Measurements from ENCODE around the gene ARHGAP40. TPM values are rescaled to one million over a fixed set of nuclear protein-coding genes. Genes with fewer than 3 reads are reported as not detected.

The ARHGAP40 gene
- total RNA-seq, 2 experiments from 2014 or later = not detected

DNA sequence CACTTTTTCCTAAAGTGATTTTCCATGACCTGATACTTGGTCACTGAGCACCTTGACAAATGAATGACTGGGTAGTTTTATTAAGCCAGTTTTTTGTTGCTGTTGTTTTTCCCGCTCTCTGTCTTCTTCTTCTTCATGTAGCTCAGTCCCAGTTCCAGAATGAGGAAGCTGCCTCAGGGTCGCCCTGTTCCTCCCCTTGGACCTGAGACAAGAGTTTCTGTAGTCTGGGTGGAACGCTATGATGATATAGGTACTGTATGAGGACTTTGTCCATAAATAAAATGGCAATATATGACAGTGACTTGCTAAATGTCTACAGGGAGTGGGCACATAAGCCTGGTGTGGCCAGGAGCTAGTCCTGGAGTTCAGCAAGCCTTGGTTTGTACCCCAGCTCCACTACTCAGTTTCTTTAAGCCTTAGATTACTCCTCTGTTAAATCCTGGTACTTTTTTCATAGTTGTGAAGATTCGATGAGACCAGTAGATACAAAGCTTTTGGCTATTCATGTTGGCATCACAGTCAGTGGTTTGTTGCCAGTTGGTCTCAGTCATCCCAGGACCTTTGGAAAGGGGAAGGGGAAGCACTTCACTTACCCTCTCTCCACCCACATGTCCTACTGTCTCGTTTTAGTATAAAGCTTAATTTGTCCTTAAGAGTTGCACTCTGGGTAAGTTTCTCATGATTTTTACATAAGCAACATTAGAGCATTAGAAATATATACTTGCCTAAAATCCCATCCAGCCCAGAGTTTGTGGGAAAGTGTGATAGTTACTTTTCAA is 31.7 kb upstream of the ARHGAP40 start:
- H3K36me3 ChIP-seq (ENCODE audit: insufficient read depth, low read length) = peaks cover 83% of the 10 kb centered on the region
- ATAC-seq (ENCODE audit: poor library complexity) = no peak
- no peaks in the 10 kb centered on the region for H3K27me3 Mint-ChIP-seq

DNA sequence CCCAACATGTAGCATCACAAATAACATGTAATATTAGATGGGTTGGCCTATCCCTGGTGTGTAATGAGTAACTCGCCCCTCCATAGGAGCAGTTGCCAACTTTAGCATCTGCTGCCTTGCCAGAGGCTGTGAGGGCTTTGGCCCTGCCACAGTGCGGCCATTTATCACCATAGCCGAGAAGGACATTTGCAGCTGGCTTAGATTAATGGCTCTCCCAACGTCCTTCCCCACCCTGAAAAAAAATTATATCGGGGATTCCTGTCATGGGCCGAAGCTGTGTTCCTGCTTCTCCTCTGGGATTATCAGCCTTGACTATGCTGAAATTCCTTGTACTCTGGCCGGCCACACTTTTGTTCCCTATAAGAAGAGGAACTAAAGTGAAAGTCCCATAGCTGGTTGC is 28.2 kb upstream of the ARHGAP40 start:
- Histone ChIP-seq H3K4me3 (ENCODE audit: low read length) (no peak overlapping the region), H3K9me3 (ENCODE audit: control insufficient read depth in 1 of 2, insufficient read depth in 1 of 2, low read length in 2 of 2) (no peaks in the 10 kb centered on the region), H3K4me1 (ENCODE audit: insufficient read depth, low read length) (no peaks in the 10 kb centered on the region), H3K27ac (ENCODE audit: low read depth in 1 of 2, low read length in 2 of 2) (no peak overlapping the region), H3K36me3 (ENCODE audit: insufficient read depth, low read length) (peaks cover 55% of the 10 kb centered on the region), H3K27me3 (ENCODE audit: control insufficient read depth in 1 of 2, insufficient read depth in 2 of 2, low read length in 2 of 2) (no peaks in the 10 kb centered on the region)
- CTCF ChIA-PET = no interaction called here
- Mint-ChIP-seq H3K4me3 (no peak overlapping the region), H3K4me1 (ENCODE audit: low read depth) (no peaks in the 10 kb centered on the region), H3K27me3 (no peaks in the 10 kb centered on the region), H3K36me3 (ENCODE audit: low read depth) (peaks cover 75% of the 10 kb centered on the region), H3K27ac (no peak overlapping the region), H3K9me3 (no peaks in the 10 kb centered on the region)
- DNase-seq (no peak), ATAC-seq (ENCODE audit: poor library complexity) (no peak)
- POLR2A ChIA-PET = no interaction called here
- TF ChIP-seq CTCF (IDR thresholded peaks at IDR 0.05) = no peak
- intact Hi-C loops (cut with DNase I, micrococcal nuclease) = no loop called here

More for the DNA sequence above, 31.7 kb upstream of the ARHGAP40 start:
- H3K36me3 Mint-ChIP-seq (ENCODE audit: low read depth) = peaks cover 86% of the 10 kb centered on the region
- no peak overlapping the region for H3K4me3 ChIP-seq (ENCODE audit: low read length)
- H3K9me3 ChIP-seq (ENCODE audit: control insufficient read depth in 1 of 2, insufficient read depth in 1 of 2, low read length in 2 of 2) = no peaks in the 10 kb centered on the region
- intact Hi-C loops (cut with DNase I, micrococcal nuclease) = no loop called here
- H3K27ac Mint-ChIP-seq = no peak overlapping the region
- no peak for DNase-seq
- no peak overlapping the region for H3K4me3 Mint-ChIP-seq
- ChIA-PET CTCF (interaction anchor here (0.8 kb wide), 1 partner anchor 16 kb away, joined by 3 read pairs; no protein-coding TSS in a partner anchor), POLR2A (interaction anchor here (0.9 kb wide), 1 partner anchor 50 kb away, joined by 3 read pairs; no protein-coding TSS in a partner anchor)
- TF ChIP-seq CTCF (IDR thresholded peaks at IDR 0.05) = no peak
- no peaks in the 10 kb centered on the region for H3K9me3 Mint-ChIP-seq
- no peaks in the 10 kb centered on the region for H3K4me1 ChIP-seq (ENCODE audit: insufficient read depth, low read length)
- H3K27me3 ChIP-seq (ENCODE audit: control insufficient read depth in 1 of 2, insufficient read depth in 2 of 2, low read length in 2 of 2) = no peaks in the 10 kb centered on the region
- H3K4me1 Mint-ChIP-seq (ENCODE audit: low read depth) = no peaks in the 10 kb centered on the region
- H3K27ac ChIP-seq (ENCODE audit: low read depth in 1 of 2, low read length in 2 of 2) = no peak overlapping the region

GRCh38 chr20:38579219-38579910 is 22.2 kb upstream of the ARHGAP40 start:
- Histone ChIP-seq H3K4me3 (ENCODE audit: low read length) (no peak overlapping the region), H3K27ac (ENCODE audit: low read depth in 1 of 2, low read length in 2 of 2) (no peak overlapping the region), H3K36me3 (ENCODE audit: insufficient read depth, low read length) (peaks cover 12% of the 10 kb centered on the region), H3K27me3 (ENCODE audit: control insufficient read depth in 1 of 2, insufficient read depth in 2 of 2, low read length in 2 of 2) (peaks cover 0 to 3% of the 10 kb centered on the region in 2 experiments), H3K4me1 (ENCODE audit: insufficient read depth, low read length) (no peaks in the 10 kb centered on the region), H3K9me3 (ENCODE audit: control insufficient read depth in 1 of 2, insufficient read depth in 1 of 2, low read length in 2 of 2) (no peaks in the 10 kb centered on the region)
- intact Hi-C loops (cut with DNase I, micrococcal nuclease) = no loop called here
- no peak overlapping the region for H3K4me3 Mint-ChIP-seq
- no peaks in the 10 kb centered on the region for H3K27me3 Mint-ChIP-seq
- no peaks in the 10 kb centered on the region for H3K4me1 Mint-ChIP-seq (ENCODE audit: low read depth)
- ChIA-PET CTCF (no interaction called here), POLR2A (no interaction called here)
- DNase-seq (no peak), ATAC-seq (ENCODE audit: poor library complexity) (no peak)
- H3K36me3 Mint-ChIP-seq (ENCODE audit: low read depth) = peaks cover 27% of the 10 kb centered on the region
- TF ChIP-seq CTCF (IDR thresholded peaks at IDR 0.05) = no peak
- no peak overlapping the region for H3K27ac Mint-ChIP-seq
- H3K9me3 Mint-ChIP-seq = no peaks in the 10 kb centered on the region

Data from CD4-positive, alpha-beta T cell (primary cell).